ENCODE results near the gene PRMT9. TPM values are rescaled to one million over a fixed set of nuclear protein-coding genes. Genes with fewer than 3 reads are reported as not detected.

The PRMT9 gene
- total RNA-seq, 4 donors from 2014 or later, result 3.2 to 8.1 (median 5.9) TPM

DNA sequence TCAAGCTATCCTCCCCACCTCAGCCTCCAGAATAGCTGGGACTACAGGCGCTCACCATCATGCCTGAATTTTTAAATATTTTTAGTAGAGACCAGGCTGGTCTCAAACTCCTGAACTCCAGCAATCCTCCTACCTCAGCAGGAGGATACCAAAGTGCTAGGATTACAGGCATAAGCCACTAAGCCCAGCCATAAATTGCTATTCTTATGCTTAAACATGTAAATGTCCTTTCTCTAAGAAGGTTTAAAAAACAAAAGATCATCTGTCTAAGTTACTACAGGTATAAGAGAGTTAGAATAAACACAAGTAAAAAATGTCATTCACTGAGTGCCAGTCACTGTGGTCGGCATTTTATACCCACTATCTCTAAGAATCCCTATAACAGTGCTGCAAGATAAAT is 28.3 kb downstream of the PRMT9 start:
- Histone ChIP-seq H3K27me3 (no peaks in the 10 kb centered on the region), H3K27ac (no peak overlapping the region), H3K9me3 (no peaks in the 10 kb centered on the region), H3K36me3 (peaks cover 0 to 87% (median 5%) of the 10 kb centered on the region in 3 donors), H3K4me1 (no peaks in the 10 kb centered on the region), H3K4me3 (no peak overlapping the region)
- TF ChIP-seq, protein P1, sequence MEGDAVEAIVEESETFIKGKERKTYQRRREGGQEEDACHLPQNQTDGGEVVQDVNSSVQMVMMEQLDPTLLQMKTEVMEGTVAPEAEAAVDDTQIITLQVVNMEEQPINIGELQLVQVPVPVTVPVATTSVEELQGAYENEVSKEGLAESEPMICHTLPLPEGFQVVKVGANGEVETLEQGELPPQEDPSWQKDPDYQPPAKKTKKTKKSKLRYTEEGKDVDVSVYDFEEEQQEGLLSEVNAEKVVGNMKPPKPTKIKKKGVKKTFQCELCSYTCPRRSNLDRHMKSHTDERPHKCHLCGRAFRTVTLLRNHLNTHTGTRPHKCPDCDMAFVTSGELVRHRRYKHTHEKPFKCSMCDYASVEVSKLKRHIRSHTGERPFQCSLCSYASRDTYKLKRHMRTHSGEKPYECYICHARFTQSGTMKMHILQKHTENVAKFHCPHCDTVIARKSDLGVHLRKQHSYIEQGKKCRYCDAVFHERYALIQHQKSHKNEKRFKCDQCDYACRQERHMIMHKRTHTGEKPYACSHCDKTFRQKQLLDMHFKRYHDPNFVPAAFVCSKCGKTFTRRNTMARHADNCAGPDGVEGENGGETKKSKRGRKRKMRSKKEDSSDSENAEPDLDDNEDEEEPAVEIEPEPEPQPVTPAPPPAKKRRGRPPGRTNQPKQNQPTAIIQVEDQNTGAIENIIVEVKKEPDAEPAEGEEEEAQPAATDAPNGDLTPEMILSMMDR (IDR thresholded peaks at IDR 0.05), result no peak
- no peak for TF ChIP-seq POLR2A (IDR thresholded peaks at IDR 0.05)
- 93% methylated on average over 2 of the region's 2 CpGs for WGBS, 2 donors
- no peak for DNase-seq
- intact Hi-C loops (cut with DNase I), result no loop called here

GRCh38 chr4:147651563-147651962 is 32.4 kb downstream of the PRMT9 start:
- TF ChIP-seq POLR2A (IDR thresholded peaks at IDR 0.05), result no peak
- TF ChIP-seq, protein P1 (IDR thresholded peaks at IDR 0.05), result no peak
- intact Hi-C loops (cut with DNase I), result no loop called here
- H3K27ac ChIP-seq, result no peak overlapping the region

DNA sequence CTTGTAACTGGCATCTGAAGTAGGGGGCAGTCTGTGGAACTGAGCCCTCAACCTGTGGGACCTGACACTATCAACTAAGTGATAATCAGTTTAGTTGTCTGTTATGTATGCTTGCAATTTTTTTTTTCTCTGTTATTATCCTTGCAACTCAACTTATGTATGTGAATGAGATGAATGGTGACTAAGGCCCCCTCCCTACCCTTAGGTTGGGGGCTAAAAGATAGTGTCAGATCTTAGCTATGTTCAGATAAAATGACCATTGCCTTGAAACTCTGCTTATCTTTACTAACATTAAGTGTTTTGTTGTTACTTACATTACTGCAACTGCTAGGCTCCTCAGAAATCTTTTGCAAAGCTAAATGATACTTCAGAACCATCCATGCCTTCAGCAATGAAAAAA is 35.3 kb downstream of the PRMT9 start:
- H3K27me3 ChIP-seq, result no peaks in the 10 kb centered on the region
- H3K36me3 ChIP-seq, result peaks cover 0 to 43% (median 0%) of the 10 kb centered on the region in 3 donors
- DNase-seq, result no peak
- no peak for TF ChIP-seq POLR2A (IDR thresholded peaks at IDR 0.05)
- TF ChIP-seq, protein P1 (IDR thresholded peaks at IDR 0.05), result no peak
- no peaks in the 10 kb centered on the region for H3K4me1 ChIP-seq
- H3K4me3 ChIP-seq, result no peak overlapping the region
- H3K27ac ChIP-seq, result no peak overlapping the region
- intact Hi-C loops (cut with DNase I), result no loop called here
- H3K9me3 ChIP-seq, result no peaks in the 10 kb centered on the region

More at GRCh38 chr4:147651563-147651962, 32.4 kb downstream of the PRMT9 start:
- peaks cover 0 to 72% (median 5%) of the 10 kb centered on the region in 3 donors for H3K36me3 ChIP-seq
- H3K4me1 ChIP-seq, result no peaks in the 10 kb centered on the region
- 88 to 100% methylated on average over 1 of the region's 1 CpG for WGBS, 2 donors
- no peaks in the 10 kb centered on the region for H3K27me3 ChIP-seq
- no peak for DNase-seq
- H3K4me3 ChIP-seq, result no peak overlapping the region
- H3K9me3 ChIP-seq, result no peaks in the 10 kb centered on the region

DNA sequence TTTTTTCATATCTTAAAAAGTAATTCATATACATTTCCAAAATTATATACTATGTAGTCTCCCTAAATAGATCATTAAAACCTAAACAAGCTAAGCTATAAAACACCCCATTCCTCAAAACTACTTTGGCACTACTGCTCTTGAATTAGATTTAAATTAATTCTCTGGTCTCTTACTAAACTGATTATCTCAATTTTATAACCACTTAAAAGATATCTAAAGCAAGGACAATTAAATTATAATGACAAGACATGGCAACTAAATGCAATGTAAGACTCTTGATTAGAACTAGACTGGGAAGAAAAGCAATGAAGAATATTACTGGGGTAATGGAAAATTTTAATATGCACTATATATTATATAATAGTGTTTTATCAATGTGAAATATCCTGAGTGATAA is 38.9 kb downstream of the PRMT9 start:
- no peak for TF ChIP-seq POLR2A (IDR thresholded peaks at IDR 0.05)
- TF ChIP-seq, protein P1 (IDR thresholded peaks at IDR 0.05), result no peak
- intact Hi-C loops (cut with DNase I), result no loop called here
- H3K4me1 ChIP-seq, result no peaks in the 10 kb centered on the region

DNA sequence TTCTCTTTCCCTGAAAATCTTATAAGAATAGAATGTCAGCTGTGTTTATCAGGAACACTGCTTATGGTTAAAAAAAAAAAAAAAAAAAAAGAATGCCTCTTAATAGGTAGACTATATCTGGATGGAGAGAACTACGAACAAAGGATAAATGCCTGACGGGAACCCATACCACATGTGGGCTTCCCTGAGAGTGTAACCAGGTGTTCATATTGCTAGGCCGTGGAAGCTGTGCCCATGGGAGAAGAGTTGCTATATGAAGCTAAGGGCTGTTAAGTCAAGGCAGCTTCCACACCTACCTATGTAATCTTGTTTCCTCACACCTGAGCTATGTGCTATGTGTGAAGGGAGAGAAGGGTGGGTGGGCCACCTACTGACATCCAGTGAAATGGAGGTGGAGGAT is 39.5 kb downstream of the PRMT9 start:
- intact Hi-C loops (cut with DNase I), result no loop called here
- Histone ChIP-seq H3K4me3 (no peak overlapping the region), H3K36me3 (peaks cover 0 to 47% (median 0%) of the 10 kb centered on the region in 3 donors), H3K27me3 (no peaks in the 10 kb centered on the region), H3K9me3 (no peaks in the 10 kb centered on the region), H3K27ac (no peak overlapping the region), H3K4me1 (peaks cover 0 to 1% (median 0%) of the 10 kb centered on the region in 3 donors)
- no peak for DNase-seq
- TF ChIP-seq POLR2A (IDR thresholded peaks at IDR 0.05), result no peak
- TF ChIP-seq, protein P1 (IDR thresholded peaks at IDR 0.05), result no peak
- 92 to 96% methylated on average over 3 of the region's 3 CpGs for WGBS, 2 donors

More for the DNA sequence above, 38.9 kb downstream of the PRMT9 start:
- no peak for DNase-seq
- peaks cover 0 to 48% (median 0%) of the 10 kb centered on the region in 3 donors for H3K36me3 ChIP-seq
- no peak overlapping the region for H3K4me3 ChIP-seq
- H3K27me3 ChIP-seq, result no peaks in the 10 kb centered on the region
- H3K27ac ChIP-seq, result no peak overlapping the region
- H3K9me3 ChIP-seq, result no peaks in the 10 kb centered on the region
